ENCODE data around the gene KMO.

The KMO gene

GRCh38 chr1:241631674-241632073 lies 99.5 kb downstream of the KMO start:
- DNase-seq, result no peak

- no peak for DNase-seq
Observed at GRCh38 chr1:241632987-241633386, 100.8 kb downstream of the KMO start.

- DNase-seq, result no peak
Observed at GRCh38 chr1:241635556-241636152, 103.5 kb downstream of the KMO start.

GRCh38 chr1:241636291-241636690 lies 104.1 kb downstream of the KMO start:
- DNase-seq, result no peak

GRCh38 chr1:241637046-241637590 lies 104.9 kb downstream of the KMO start:
- DNase-seq, result no peak

GRCh38 chr1:241637604-241638003 lies 105.4 kb downstream of the KMO start:
- DNase-seq, result no peak

- DNase-seq, result no peak
Observed at GRCh38 chr1:241638099-241638682, 106.0 kb downstream of the KMO start.

GRCh38 chr1:241638909-241639622 lies 106.9 kb downstream of the KMO start:
- no peak for DNase-seq

GRCh38 chr1:241639623-241640148 lies 107.5 kb downstream of the KMO start:
- peak; percentile 24 for DNase-seq

- DNase-seq, result peak; percentile 93
Observed at GRCh38 chr1:241640149-241640866, 108.1 kb downstream of the KMO start, which contains the start of the genes CHML and OPN3. Gene CHML, minus strand, starts transcription at chr1:241640369. Its CDS starts 4,603 bp downstream, at chr1:241635766. Gene OPN3, minus strand, starts transcription at chr1:241640369. Its CDS starts 115 bp downstream, at chr1:241640254.

GRCh38 chr1:241640867-241641622 lies 108.9 kb downstream of the KMO start:
- no peak for DNase-seq

- DNase-seq, result no peak
Observed at GRCh38 chr1:241641773-241642592, 109.8 kb downstream of the KMO start.

GRCh38 chr1:241642593-241642944 lies 110.4 kb downstream of the KMO start:
- DNase-seq, result no peak

GRCh38 chr1:241644259-241644658 lies 112.1 kb downstream of the KMO start:
- no peak for DNase-seq

GRCh38 chr1:241645199-241645598 lies 113.0 kb downstream of the KMO start:
- DNase-seq, result no peak
